ENCODE data around the gene CNTNAP2.

CNTNAP2 gene

DNA sequence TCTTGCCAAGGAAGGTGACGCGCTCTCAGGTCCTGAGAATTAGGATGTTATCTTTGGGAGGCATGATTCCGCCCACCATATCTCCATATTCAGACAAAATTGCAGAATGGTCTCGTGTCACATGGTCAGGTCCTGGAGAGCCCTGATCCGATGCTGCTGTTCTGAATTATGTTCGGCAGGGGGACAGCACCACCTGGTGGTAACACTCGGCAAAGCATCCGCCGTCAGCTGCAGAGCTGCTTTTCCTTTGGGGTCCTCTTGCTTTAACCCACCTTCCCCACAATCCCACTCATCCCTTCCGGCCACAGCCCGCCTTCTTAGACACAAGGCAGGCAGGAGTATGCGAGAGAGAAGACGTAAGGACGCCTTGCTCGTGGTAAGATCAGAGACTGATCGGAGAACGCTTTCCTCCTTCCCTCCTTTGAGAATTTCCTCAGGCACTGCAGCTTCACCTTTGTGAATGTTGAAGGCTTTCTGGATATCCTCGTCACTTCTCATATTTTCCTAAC lies 2146.2 kb downstream of the CNTNAP2 start (continued):
- TF ChIP-seq, protein P1, sequence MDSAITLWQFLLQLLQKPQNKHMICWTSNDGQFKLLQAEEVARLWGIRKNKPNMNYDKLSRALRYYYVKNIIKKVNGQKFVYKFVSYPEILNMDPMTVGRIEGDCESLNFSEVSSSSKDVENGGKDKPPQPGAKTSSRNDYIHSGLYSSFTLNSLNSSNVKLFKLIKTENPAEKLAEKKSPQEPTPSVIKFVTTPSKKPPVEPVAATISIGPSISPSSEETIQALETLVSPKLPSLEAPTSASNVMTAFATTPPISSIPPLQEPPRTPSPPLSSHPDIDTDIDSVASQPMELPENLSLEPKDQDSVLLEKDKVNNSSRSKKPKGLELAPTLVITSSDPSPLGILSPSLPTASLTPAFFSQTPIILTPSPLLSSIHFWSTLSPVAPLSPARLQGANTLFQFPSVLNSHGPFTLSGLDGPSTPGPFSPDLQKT (IDR thresholded peaks at IDR 0.05; ENCODE audit: borderline replicate concordance, low read depth, low read length), result no peak
- TF ChIP-seq ZBTB17 (tag by site-specific recombination; IDR thresholded peaks at IDR 0.05), result peak; percentile 80
- TF ChIP-seq ZNF2 (tag by site-specific recombination; IDR thresholded peaks at IDR 0.05), result peak; percentile 69
- TF ChIP-seq ZNF785 (tag by site-specific recombination; IDR thresholded peaks at IDR 0.05), result no peak
- no peak for TF ChIP-seq SALL2 (tag by site-specific recombination; IDR thresholded peaks at IDR 0.05; ENCODE audit: borderline replicate concordance)
- no peak for TF ChIP-seq ZNF624 (tag by site-specific recombination; IDR thresholded peaks at IDR 0.05)
- TF ChIP-seq ZNF629 (tag by site-specific recombination; IDR thresholded peaks at IDR 0.05), result no peak
- TF ChIP-seq ZNF670 (tag by site-specific recombination; IDR thresholded peaks at IDR 0.05; ENCODE audit: low read depth), result no peak
- TF ChIP-seq ZNF423 (tag by site-specific recombination; IDR thresholded peaks at IDR 0.05), result no peak
- TF ChIP-seq, protein P2, sequence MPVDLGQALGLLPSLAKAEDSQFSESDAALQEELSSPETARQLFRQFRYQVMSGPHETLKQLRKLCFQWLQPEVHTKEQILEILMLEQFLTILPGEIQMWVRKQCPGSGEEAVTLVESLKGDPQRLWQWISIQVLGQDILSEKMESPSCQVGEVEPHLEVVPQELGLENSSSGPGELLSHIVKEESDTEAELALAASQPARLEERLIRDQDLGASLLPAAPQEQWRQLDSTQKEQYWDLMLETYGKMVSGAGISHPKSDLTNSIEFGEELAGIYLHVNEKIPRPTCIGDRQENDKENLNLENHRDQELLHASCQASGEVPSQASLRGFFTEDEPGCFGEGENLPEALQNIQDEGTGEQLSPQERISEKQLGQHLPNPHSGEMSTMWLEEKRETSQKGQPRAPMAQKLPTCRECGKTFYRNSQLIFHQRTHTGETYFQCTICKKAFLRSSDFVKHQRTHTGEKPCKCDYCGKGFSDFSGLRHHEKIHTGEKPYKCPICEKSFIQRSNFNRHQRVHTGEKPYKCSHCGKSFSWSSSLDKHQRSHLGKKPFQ (tag by site-specific recombination; IDR thresholded peaks at IDR 0.05), result no peak
- peak; percentile 87 for TF ChIP-seq ZNF654 (tag by site-specific recombination; IDR thresholded peaks at IDR 0.05; ENCODE audit: low read depth)
- no peak for TF ChIP-seq YY1 (tag by site-specific recombination; IDR thresholded peaks at IDR 0.05)
- TF ChIP-seq ZNF530 (tag by site-specific recombination; IDR thresholded peaks at IDR 0.05; ENCODE audit: low read depth), result no peak
- TF ChIP-seq, protein P3, sequence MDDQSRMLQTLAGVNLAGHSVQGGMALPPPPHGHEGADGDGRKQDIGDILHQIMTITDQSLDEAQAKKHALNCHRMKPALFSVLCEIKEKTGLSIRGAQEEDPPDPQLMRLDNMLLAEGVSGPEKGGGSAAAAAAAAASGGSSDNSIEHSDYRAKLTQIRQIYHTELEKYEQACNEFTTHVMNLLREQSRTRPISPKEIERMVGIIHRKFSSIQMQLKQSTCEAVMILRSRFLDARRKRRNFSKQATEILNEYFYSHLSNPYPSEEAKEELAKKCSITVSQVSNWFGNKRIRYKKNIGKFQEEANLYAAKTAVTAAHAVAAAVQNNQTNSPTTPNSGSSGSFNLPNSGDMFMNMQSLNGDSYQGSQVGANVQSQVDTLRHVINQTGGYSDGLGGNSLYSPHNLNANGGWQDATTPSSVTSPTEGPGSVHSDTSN (CRISPR knock-in tag; IDR thresholded peaks at IDR 0.05), result no peak
- no peak; the same call in 1 of the 2 replicates for TF ChIP-seq ZNF394 (tag by site-specific recombination; IDR thresholded peaks at IDR 0.05; ENCODE audit: borderline replicate concordance)
- TF ChIP-seq IKZF3 (tag by site-specific recombination; IDR thresholded peaks at IDR 0.05), result no peak
- TF ChIP-seq ZNF211 (tag by site-specific recombination; IDR thresholded peaks at IDR 0.05; ENCODE audit: low read depth), result no peak
- TF ChIP-seq TRIM28 (IDR thresholded peaks at IDR 0.05; ENCODE audit: borderline replicate concordance, low read length), result peak; percentile 66; the same call in 1 of the 2 replicates
- no peak for TF ChIP-seq BCL11A (tag by site-specific recombination; IDR thresholded peaks at IDR 0.05; ENCODE audit: low read depth)
- TF ChIP-seq, protein P4, sequence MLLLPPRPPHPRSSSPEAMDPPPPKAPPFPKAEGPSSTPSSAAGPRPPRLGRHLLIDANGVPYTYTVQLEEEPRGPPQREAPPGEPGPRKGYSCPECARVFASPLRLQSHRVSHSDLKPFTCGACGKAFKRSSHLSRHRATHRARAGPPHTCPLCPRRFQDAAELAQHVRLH (tag by site-specific recombination; IDR thresholded peaks at IDR 0.05), result no peak
- no peak for TF ChIP-seq ZNF398 (tag by site-specific recombination; IDR thresholded peaks at IDR 0.05)
- TF ChIP-seq ZFHX2 (tag by site-specific recombination; conservative IDR thresholded peaks at IDR 0.05), result peak; percentile 49; the same call in 1 of the 2 replicates
- TF ChIP-seq, protein P5, sequence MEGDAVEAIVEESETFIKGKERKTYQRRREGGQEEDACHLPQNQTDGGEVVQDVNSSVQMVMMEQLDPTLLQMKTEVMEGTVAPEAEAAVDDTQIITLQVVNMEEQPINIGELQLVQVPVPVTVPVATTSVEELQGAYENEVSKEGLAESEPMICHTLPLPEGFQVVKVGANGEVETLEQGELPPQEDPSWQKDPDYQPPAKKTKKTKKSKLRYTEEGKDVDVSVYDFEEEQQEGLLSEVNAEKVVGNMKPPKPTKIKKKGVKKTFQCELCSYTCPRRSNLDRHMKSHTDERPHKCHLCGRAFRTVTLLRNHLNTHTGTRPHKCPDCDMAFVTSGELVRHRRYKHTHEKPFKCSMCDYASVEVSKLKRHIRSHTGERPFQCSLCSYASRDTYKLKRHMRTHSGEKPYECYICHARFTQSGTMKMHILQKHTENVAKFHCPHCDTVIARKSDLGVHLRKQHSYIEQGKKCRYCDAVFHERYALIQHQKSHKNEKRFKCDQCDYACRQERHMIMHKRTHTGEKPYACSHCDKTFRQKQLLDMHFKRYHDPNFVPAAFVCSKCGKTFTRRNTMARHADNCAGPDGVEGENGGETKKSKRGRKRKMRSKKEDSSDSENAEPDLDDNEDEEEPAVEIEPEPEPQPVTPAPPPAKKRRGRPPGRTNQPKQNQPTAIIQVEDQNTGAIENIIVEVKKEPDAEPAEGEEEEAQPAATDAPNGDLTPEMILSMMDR (tag by site-specific recombination; IDR thresholded peaks at IDR 0.05), result peak; percentile 94
- TF ChIP-seq GLI4 (tag by site-specific recombination; IDR thresholded peaks at IDR 0.05), result no peak
- no peak for TF ChIP-seq KLF7 (tag by site-specific recombination; IDR thresholded peaks at IDR 0.05; ENCODE audit: borderline replicate concordance)
- no peak for TF ChIP-seq ZNF311 (tag by site-specific recombination; IDR thresholded peaks at IDR 0.05; ENCODE audit: borderline replicate concordance)
- no peak for TF ChIP-seq SP7 (tag by site-specific recombination; IDR thresholded peaks at IDR 0.05)
- TF ChIP-seq ZNF426 (tag by site-specific recombination; IDR thresholded peaks at IDR 0.05), result no peak
- no peak for TF ChIP-seq ZNF132 (tag by site-specific recombination; IDR thresholded peaks at IDR 0.05; ENCODE audit: borderline replicate concordance)
- peak; percentile 92 for TF ChIP-seq ZNF335 (tag by site-specific recombination; conservative IDR thresholded peaks at IDR 0.05)
- no peak for TF ChIP-seq ZNF239 (tag by site-specific recombination; IDR thresholded peaks at IDR 0.05)
- no peak for TF ChIP-seq ZNF555 (tag by site-specific recombination; conservative IDR thresholded peaks at IDR 0.05)
- no peak for TF ChIP-seq ZNF214 (tag by site-specific recombination; IDR thresholded peaks at IDR 0.05; ENCODE audit: borderline replicate concordance)
